Astrocyte of the spinal cord (primary cell): ENCODE data around the gene SLC9A6.

Experiments
- DNase-seq: peaks from one replicate; pipeline ENCODE4 v3.0.0; 2011; ENCODE audit warnings: low read depth, low spot score
- H3K4me3 ChIP-seq: 2 replicates; pipeline ENCODE4 v1.5.1; 2011; ENCODE audit warnings: low read depth, mild to moderate bottlenecking, low read length, moderate library complexity
- in situ Hi-C: cut with HindIII; loops from 2 replicates; pipeline ENCODE4 v1.10.0; 2017; ENCODE audit warnings: low sequenced_read_pairs
- TF ChIP-seq, protein P1 (sequence below): IDR thresholded peaks from 2 replicates; pipeline ENCODE4 v1.5.1; 2012; ENCODE audit warnings: low read depth, mild to moderate bottlenecking, low read length, inconsistent platforms

SLC9A6 gene

DNA sequence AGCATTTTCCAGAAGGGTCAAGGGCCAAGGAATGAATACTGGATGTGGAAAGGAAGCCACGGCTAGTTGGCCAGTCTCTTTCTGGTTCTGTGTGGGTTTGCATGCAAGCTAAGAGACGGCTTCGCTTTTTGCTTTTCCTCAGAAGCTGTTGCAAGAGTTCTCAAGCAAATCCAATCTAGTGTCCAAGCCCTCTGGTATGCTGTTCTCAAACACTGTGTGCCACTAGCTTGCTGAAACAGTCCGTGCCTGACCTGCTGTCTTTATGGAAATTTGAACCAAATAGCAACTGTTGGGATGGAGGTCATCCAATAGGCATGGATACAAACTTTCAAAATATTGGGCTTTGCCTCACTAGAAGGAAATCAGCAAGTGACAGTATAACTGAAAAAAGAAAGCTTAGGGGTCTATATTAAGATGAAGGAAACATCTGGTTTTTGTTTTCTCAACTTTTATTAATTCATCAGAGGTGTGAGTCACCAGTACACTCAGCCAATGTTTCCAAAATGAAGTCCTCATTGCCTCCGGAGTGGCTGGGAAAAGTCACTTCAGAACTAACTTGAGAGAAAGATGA lies 70.5 kb downstream of the SLC9A6 start:
- in situ Hi-C loops, result no loop called here
- H3K4me3 ChIP-seq, result no peak overlapping the region
- TF ChIP-seq, protein P1, sequence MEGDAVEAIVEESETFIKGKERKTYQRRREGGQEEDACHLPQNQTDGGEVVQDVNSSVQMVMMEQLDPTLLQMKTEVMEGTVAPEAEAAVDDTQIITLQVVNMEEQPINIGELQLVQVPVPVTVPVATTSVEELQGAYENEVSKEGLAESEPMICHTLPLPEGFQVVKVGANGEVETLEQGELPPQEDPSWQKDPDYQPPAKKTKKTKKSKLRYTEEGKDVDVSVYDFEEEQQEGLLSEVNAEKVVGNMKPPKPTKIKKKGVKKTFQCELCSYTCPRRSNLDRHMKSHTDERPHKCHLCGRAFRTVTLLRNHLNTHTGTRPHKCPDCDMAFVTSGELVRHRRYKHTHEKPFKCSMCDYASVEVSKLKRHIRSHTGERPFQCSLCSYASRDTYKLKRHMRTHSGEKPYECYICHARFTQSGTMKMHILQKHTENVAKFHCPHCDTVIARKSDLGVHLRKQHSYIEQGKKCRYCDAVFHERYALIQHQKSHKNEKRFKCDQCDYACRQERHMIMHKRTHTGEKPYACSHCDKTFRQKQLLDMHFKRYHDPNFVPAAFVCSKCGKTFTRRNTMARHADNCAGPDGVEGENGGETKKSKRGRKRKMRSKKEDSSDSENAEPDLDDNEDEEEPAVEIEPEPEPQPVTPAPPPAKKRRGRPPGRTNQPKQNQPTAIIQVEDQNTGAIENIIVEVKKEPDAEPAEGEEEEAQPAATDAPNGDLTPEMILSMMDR, result no peak
- peak; percentile 73 for DNase-seq

DNA sequence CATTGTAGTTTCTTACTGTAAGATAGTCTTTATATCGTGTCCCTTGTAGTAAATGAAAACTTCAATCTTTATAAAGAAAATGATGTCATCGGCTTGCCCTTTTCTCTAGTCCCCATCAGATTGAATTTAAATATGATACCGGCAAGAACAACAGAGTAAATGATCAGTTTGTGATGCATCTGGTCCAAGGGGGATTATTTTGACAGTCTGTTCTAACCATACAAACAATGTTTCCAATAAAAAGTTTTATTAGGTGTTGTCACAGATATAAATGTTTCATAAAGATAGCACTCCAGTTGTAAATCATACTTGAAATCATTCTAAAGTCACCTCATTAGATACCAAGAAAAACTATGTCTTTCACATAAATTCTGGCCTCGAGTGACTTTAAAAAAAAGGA lies 72.3 kb downstream of the SLC9A6 start:
- TF ChIP-seq, protein P1, result no peak
- in situ Hi-C loops, result no loop called here
- H3K4me3 ChIP-seq, result no peak overlapping the region
- no peak for DNase-seq

DNA sequence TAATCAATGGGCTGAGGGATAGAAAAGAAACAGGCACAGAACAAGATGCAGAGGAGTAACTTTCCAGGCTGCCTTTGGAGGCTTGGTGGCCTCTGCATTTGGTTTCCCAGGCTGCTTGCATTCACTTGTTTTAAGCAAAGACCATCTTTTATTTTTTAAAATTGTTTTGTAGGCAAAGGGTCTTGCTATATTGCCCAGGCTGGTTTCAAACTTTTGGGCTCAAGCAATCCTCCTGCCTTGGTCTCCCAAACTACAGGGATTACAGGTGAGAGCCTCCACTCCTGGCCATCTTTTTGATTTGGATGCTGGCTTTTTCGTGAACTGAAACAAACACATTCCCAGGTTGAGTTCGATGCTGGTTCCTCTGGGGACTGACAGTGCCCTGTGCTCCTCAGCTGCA lies 74.1 kb downstream of the SLC9A6 start:
- no peak for DNase-seq
- in situ Hi-C loops, result no loop called here
- TF ChIP-seq, protein P1, result no peak
- no peak overlapping the region for H3K4me3 ChIP-seq

DNA sequence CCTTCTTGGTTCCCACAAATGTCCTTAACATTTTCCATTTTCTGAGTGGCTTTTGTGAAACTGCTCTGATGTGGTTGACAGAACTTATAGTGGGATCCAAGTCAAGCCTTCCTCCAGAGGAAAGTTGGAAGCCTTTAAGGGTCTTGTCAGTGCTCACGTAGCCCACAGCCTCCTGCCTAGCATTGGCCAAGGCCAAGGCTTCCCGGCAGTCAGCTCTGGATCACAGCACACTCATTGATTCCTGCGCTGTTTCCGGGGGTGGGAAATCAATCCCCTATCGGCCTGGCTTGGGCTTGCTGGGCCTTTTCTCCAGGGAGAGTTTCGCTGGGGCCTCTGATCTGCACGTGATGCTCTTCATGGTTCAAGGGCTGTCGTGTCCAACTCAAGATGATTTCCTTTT lies 76.1 kb downstream of the SLC9A6 start:
- TF ChIP-seq, protein P1, result no peak
- in situ Hi-C loops, result no loop called here
- H3K4me3 ChIP-seq, result no peak overlapping the region
- no peak for DNase-seq

DNA sequence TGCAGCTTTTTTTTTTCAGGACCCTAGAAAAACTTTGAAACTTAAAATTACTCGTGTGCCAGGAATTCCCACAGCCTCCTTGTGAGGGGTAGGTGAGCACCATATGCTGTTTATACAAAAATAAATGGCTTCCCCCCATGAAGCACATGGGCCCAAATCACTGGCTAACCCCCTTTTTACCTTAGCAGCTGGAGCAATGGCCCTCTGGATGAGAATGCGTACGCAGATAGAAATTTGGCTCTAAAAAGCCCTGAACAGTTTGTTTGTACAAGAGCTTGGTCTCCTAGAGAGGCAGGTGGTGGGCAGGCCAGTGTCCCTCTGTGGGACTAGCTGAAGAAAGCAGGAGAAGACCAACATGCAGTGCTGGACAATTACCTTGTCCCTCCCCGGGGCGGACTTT lies 76.5 kb downstream of the SLC9A6 start:
- in situ Hi-C loops, result no loop called here
- TF ChIP-seq, protein P1, result no peak

DNA sequence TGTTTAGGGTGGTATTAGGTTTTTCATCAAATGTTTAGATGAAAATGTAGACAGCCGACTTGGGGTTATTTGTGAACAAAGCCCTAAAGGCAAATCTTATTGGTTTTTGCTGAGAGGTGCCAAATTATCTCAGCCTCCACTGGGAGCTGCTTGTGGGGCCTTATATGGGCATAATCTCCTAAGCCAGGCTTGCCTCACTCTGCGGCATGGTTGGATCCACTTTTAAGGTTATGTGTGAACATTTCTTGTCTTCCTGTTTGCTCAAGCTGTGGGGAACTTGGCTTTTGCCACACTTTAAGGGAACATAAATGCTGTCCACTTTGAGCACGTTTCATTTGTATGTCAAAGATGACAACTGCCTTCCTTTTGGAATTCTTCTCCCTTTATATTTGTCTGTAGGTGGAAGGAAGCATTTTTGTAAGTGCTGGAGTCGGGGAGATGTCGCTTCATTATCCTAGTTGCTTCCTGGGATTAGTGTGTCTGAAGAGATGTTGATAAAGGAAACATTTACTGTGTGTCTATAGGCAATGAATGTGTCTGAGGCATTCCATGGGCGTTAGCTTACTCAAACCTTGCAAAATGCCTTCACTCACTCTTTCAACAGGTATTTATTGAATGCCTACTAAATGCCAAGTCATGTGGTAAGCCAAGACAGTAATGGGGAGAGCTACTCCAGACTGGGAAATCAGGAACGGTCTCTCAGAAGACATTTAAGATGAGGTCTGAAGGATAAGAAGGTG lies 78.3 kb downstream of the SLC9A6 start:
- H3K4me3 ChIP-seq, result no peak overlapping the region
- peak; percentile 58 for DNase-seq
- in situ Hi-C loops, result no loop called here
- TF ChIP-seq, protein P1, result no peak

More for the DNA sequence above, 76.5 kb downstream of the SLC9A6 start:
- H3K4me3 ChIP-seq, result no peak overlapping the region
- DNase-seq, result no peak
